ENCODE results near the gene NOP14. TPM values are rescaled to one million over a fixed set of nuclear protein-coding genes. Genes with fewer than 3 reads are reported as not detected.

The NOP14 gene
- total RNA-seq, 4 donors from 2014 or later, result 8.6 to 43.0 (median 12.8) TPM

DNA sequence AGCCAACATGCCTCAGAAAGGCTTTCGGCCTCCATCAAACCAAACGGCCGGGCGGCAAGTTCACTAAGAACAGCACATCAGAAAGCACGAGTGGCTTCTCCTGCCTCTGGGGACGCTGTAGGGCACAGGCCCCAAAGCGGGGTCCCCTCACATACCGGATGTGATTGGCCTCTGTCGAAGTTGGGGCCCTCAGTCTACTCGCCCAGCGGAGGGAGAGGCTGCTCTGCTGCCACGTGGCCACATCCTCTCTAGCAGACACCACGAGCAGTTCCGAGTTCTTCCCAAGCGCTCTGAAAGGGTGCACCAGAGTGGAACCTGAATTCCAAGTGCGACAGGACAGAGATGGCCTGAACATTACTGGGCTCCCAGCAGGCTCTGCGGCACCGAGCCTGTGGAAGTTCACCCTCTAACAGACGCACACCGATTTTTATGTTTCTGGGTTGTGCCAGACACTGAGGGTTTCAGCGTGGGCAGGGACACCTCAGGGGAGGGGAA lies 21.1 kb downstream of the NOP14 start:
- H3K36me3 ChIP-seq, result peaks cover 0 to 36% (median 12%) of the 10 kb centered on the region in 4 donors
- TF ChIP-seq POLR2AphosphoS5 (IDR thresholded peaks at IDR 0.05), result no peak
- TF ChIP-seq, protein P1, sequence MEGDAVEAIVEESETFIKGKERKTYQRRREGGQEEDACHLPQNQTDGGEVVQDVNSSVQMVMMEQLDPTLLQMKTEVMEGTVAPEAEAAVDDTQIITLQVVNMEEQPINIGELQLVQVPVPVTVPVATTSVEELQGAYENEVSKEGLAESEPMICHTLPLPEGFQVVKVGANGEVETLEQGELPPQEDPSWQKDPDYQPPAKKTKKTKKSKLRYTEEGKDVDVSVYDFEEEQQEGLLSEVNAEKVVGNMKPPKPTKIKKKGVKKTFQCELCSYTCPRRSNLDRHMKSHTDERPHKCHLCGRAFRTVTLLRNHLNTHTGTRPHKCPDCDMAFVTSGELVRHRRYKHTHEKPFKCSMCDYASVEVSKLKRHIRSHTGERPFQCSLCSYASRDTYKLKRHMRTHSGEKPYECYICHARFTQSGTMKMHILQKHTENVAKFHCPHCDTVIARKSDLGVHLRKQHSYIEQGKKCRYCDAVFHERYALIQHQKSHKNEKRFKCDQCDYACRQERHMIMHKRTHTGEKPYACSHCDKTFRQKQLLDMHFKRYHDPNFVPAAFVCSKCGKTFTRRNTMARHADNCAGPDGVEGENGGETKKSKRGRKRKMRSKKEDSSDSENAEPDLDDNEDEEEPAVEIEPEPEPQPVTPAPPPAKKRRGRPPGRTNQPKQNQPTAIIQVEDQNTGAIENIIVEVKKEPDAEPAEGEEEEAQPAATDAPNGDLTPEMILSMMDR (IDR thresholded peaks at IDR 0.05), result no peak
- TF ChIP-seq EP300 (IDR thresholded peaks at IDR 0.05; ENCODE audit: low read depth), result no peak
- TF ChIP-seq POLR2A (IDR thresholded peaks at IDR 0.05), result no peak
- in situ Hi-C loops (cut with MboI; ENCODE audit: low pct_ligation_motif_present in 1 of 4, low pct_unique_long_range_greater_than_20kb in 1 of 4, low sequenced_read_pairs in 3 of 4) (loop anchor here in 3 of 4 donors (10.0 to 25.0 kb wide), 2 partner anchors 177 to 180 kb away; partner anchors contain the start of gene TNIP2 (in 2 of the 3)), intact Hi-C loops (cut with DNase I; ENCODE audit: low total_unique reads) (no loop called here)
- H3K9me3 ChIP-seq, result no peaks in the 10 kb centered on the region
- WGBS, 2 donors (ENCODE audit: low coverage in 1 of 2), result 85% methylated on average over 14 of the region's 21 CpGs; no CpG with 5 or more reads in 1 of the 2 donors
- peak; percentile 11 for DNase-seq
- H3K27ac ChIP-seq, result peak overlapping the region; percentile 62 to 84 (median 76)
- peaks cover 4 to 12% (median 11%) of the 10 kb centered on the region in 4 donors for H3K4me1 ChIP-seq
- no peak overlapping the region for H3K4me3 ChIP-seq
- H3K27me3 ChIP-seq, result no peaks in the 10 kb centered on the region

DNA sequence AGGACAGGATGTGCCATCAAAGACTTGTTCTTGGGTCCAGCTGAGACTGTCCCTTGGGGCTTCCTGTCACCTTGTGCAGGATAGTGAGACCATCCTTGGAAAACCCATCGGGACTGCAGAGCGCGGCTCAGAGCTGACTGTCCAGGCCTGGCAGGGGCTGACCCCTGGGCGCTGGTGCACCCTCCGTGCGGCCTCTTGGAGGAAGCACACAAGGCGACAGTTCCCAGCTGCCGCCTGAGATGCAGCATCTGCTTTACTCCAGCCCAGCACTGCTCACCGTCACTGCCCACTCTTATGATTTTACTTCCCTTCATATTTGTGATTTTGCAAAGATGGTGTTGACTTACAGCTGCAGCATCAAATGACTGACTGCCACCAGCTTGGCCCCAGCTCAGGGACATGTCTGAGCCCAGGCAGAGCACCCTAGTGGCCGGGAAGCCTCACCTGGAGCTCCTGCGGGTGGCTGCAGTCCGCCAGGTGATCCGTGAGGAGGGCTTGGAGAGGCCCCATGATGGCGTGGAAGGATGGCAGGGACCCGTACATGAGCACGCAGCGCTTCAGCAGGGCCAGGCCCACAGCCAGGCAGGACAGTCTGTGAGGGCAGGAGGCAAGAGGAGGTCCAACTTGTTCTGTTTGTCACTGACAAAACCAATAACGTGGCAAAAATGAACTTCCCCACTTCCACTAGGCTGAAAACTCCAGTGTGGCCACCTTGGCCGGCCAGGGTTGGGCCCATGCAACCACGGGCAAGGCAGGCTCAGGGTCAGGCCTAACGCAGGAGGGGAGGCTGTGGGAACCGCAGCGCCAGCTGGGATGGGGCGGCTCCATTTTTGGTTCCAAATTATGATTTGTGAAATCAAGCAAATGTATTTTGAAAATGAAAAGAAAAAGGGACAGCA lies 21.8 kb downstream of the NOP14 start:
- peak; percentile 7 for DNase-seq
- peaks cover 0 to 29% (median 9%) of the 10 kb centered on the region in 4 donors for H3K36me3 ChIP-seq
- no peak overlapping the region for H3K4me3 ChIP-seq
- in situ Hi-C loops (cut with MboI; ENCODE audit: low pct_ligation_motif_present in 1 of 4, low pct_unique_long_range_greater_than_20kb in 1 of 4, low sequenced_read_pairs in 3 of 4) (loop anchor here in 3 of 4 donors (10.0 to 25.0 kb wide), 2 partner anchors 177 to 179 kb away; partner anchors contain the start of gene TNIP2 (in 2 of the 3)), intact Hi-C loops (cut with DNase I; ENCODE audit: low total_unique reads) (no loop called here)
- TF ChIP-seq, protein P1 (IDR thresholded peaks at IDR 0.05), result no peak
- TF ChIP-seq EP300 (IDR thresholded peaks at IDR 0.05; ENCODE audit: low read depth) (no peak), POLR2A (IDR thresholded peaks at IDR 0.05) (no peak), POLR2AphosphoS5 (IDR thresholded peaks at IDR 0.05) (no peak)
- H3K4me1 ChIP-seq, result peaks cover 4 to 12% (median 11%) of the 10 kb centered on the region in 4 donors
- no peaks in the 10 kb centered on the region for H3K27me3 ChIP-seq
- WGBS, 2 donors (ENCODE audit: low coverage in 1 of 2), result 92% methylated on average over 5 to 24 of the region's 24 CpGs
- H3K27ac ChIP-seq, result peak overlapping the region in 2 of 4 donors; percentile 75 to 84
- H3K9me3 ChIP-seq, result no peaks in the 10 kb centered on the region

DNA sequence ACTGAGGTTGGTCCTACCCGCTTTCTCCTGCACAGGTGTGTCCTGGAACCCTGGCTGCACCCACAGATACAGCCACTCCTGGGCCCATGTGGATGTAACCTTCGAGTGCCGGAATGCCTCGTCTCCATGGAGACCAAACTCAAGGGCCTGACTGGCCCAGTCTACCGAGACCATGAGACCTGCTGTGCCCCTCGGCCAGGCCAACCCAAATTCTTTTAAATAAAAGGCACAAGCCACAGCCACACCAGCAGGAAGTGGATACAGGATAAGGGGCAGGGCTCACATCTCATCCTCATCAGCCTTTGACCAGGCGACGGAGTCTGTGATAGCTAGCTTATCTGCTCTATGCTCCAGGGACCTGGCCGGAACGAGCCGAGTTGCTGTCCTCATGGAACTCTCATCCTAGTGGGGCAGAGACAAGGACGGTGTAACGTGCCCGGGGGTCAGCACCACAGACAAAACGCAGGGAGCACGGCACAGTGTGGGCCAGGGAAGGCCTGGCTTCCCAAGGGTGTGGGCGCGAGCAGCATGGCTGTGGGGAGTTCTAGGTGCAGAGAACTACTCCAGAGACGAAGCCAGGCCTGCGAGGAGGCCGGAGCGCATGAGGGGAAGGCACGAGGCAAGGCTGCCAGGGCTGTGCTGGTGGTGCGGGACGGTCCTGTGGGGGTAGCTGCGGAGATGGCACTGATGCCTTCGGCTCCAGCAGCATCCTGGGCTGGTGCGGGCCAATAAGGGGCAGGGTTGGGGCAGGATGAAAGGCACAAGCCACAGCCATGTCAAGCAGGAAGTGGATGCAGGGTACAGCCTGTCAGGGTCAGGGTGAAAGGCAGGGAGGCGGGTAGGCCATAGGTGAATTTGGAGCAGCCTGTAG lies 22.7 kb downstream of the NOP14 start:
- peak; percentile 7 for DNase-seq
- Histone ChIP-seq H3K27ac (no peak overlapping the region), H3K36me3 (peaks cover 0 to 25% (median 8%) of the 10 kb centered on the region in 4 donors), H3K9me3 (no peaks in the 10 kb centered on the region), H3K4me1 (peaks cover 6 to 21% (median 17%) of the 10 kb centered on the region in 4 donors), H3K27me3 (no peaks in the 10 kb centered on the region), H3K4me3 (no peak overlapping the region)
- intact Hi-C loops (cut with DNase I; ENCODE audit: low total_unique reads), result no loop called here
- in situ Hi-C loops (cut with MboI; ENCODE audit: low pct_ligation_motif_present in 1 of 4, low pct_unique_long_range_greater_than_20kb in 1 of 4, low sequenced_read_pairs in 3 of 4), result loop anchor here in 3 of 4 donors (10.0 to 25.0 kb wide), 2 partner anchors 176 to 178 kb away; partner anchors contain the start of gene TNIP2 (in 2 of the 3)
- 90 to 100% methylated on average over 1 to 28 of the region's 29 CpGs for WGBS, 2 donors (ENCODE audit: low coverage in 1 of 2)
- no peak for TF ChIP-seq POLR2AphosphoS5 (IDR thresholded peaks at IDR 0.05)
- TF ChIP-seq, protein P1 (IDR thresholded peaks at IDR 0.05), result no peak
- TF ChIP-seq EP300 (IDR thresholded peaks at IDR 0.05; ENCODE audit: low read depth), result no peak

Data from transverse colon (tissue), 4 donors.